ENCODE data around the gene UBL4B. TPM values are rescaled to one million over a fixed set of nuclear protein-coding genes. Genes with fewer than 3 reads are reported as not detected.

The UBL4B gene
- total RNA-seq, 1 experiment from 2014 or later = 0.07 TPM

DNA sequence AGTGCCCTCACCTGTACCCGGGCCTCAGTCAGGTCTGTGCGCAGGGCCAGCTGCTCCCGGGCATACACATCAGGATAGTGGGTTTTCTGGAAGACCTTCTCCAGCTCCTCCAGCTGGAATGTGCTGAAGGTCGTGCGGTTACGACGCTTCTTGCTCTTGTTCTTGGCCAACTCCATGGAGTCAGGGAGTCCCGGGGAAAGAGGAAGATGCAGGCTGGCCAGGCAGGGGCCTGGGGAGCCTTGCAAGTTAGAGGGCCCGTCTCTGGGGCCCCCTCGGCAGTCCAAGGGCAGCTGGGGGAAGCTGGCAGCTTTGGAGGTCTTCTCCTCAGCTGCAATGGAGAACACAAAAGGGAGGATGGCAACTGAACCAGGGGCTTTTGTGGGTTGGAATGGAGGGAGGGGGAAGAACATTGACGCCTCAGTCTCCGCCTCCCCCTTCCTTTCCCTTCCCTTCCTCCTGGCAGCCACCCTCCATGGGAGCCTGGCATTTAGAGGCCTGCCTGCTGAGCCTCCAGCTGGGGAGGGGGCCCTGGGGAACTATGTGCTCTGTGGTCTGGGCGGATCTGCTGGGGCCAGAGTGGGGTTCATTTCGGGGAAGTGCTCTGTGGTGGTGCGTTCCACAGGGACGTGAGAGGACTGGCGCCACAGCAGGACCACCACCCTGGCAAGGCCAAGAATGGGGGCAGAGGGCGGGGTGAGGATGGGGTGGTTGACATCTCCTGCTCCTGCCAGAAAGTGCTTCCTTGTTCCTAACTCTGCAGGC lies 47.5 kb upstream of the UBL4B start:
- no TSS peak for BruUV-seq (replicated peaks)
- no peaks in the 10 kb centered on the region for H4K20me1 ChIP-seq (ENCODE audit: low read length)

GRCh38 chr1:110065841-110066240 lies 46.4 kb upstream of the UBL4B start:
- intact Hi-C loops (cut with micrococcal nuclease) = no loop called here
- CTCF ChIA-PET = interaction anchor here (0.7 kb wide), 1 partner anchor 13 kb away, joined by 3 read pairs; no protein-coding TSS in a partner anchor
- no peaks in the 10 kb centered on the region for H3K27me3 ChIP-seq (ENCODE audit: low read length)
- TF ChIP-seq EZH2phosphoT487 (IDR thresholded peaks at IDR 0.05; ENCODE audit: borderline replicate concordance, low read length) (no peak), EZH2 (IDR thresholded peaks at IDR 0.05; ENCODE audit: low read length, unreplicated experiment) (no peak)
- TF ChIP-seq, protein P1, sequence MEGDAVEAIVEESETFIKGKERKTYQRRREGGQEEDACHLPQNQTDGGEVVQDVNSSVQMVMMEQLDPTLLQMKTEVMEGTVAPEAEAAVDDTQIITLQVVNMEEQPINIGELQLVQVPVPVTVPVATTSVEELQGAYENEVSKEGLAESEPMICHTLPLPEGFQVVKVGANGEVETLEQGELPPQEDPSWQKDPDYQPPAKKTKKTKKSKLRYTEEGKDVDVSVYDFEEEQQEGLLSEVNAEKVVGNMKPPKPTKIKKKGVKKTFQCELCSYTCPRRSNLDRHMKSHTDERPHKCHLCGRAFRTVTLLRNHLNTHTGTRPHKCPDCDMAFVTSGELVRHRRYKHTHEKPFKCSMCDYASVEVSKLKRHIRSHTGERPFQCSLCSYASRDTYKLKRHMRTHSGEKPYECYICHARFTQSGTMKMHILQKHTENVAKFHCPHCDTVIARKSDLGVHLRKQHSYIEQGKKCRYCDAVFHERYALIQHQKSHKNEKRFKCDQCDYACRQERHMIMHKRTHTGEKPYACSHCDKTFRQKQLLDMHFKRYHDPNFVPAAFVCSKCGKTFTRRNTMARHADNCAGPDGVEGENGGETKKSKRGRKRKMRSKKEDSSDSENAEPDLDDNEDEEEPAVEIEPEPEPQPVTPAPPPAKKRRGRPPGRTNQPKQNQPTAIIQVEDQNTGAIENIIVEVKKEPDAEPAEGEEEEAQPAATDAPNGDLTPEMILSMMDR (conservative IDR thresholded peaks at IDR 0.05; ENCODE audit: low read depth, low read length) = no peak
- no peak overlapping the region for H3K4me3 ChIP-seq (ENCODE audit: low read length)
- POLR2A ChIA-PET (ENCODE audit: unreplicated experiment) = no interaction called here
- H3K27ac ChIP-seq (ENCODE audit: low read length) = no peak overlapping the region
- H2AFZ ChIP-seq (ENCODE audit: low read length) = no peak overlapping the region
- H3K9me2 ChIP-seq (replicated peaks; ENCODE audit: low read length) = no peaks in the 10 kb centered on the region
- H3K4me2 ChIP-seq (ENCODE audit: low read length) = no peak overlapping the region
- DNase-seq (no peak), ATAC-seq (no peak)
- H4K20me1 ChIP-seq (ENCODE audit: low read length) = no peaks in the 10 kb centered on the region
- H3K9ac ChIP-seq (ENCODE audit: low read length) = no peak overlapping the region
- BruUV-seq (replicated peaks) = no TSS peak
- H3K79me2 ChIP-seq (ENCODE audit: low read length) = no peaks in the 10 kb centered on the region
- no peaks in the 10 kb centered on the region for H3K4me1 ChIP-seq (ENCODE audit: insufficient read depth, low read length)
- no peaks in the 10 kb centered on the region for H3F3A ChIP-seq (ENCODE audit: low read length, unreplicated experiment)
- H3K36me3 ChIP-seq (ENCODE audit: low read depth, low read length) = no peaks in the 10 kb centered on the region
- H3K9me3 ChIP-seq (ENCODE audit: low read length) = no peaks in the 10 kb centered on the region

More for the DNA sequence above, 47.5 kb upstream of the UBL4B start:
- Histone ChIP-seq H3K9ac (ENCODE audit: low read length) (no peak overlapping the region), H3K9me3 (ENCODE audit: low read length) (no peaks in the 10 kb centered on the region), H3K27ac (ENCODE audit: low read length) (no peak overlapping the region), H3K4me1 (ENCODE audit: insufficient read depth, low read length) (no peaks in the 10 kb centered on the region), H3K79me2 (ENCODE audit: low read length) (no peaks in the 10 kb centered on the region), H3K27me3 (ENCODE audit: low read length) (no peaks in the 10 kb centered on the region), H3K9me2 (replicated peaks; ENCODE audit: low read length) (no peaks in the 10 kb centered on the region), H3F3A (ENCODE audit: low read length, unreplicated experiment) (no peaks in the 10 kb centered on the region), H3K4me3 (ENCODE audit: low read length) (no peak overlapping the region), H3K4me2 (ENCODE audit: low read length) (no peak overlapping the region), H2AFZ (ENCODE audit: low read length) (no peak overlapping the region), H3K36me3 (ENCODE audit: low read depth, low read length) (peaks cover 3% of the 10 kb centered on the region; the same call in 1 of the 2 replicates)
- ChIA-PET POLR2A (ENCODE audit: unreplicated experiment) (no interaction called here), CTCF (no interaction called here)
- TF ChIP-seq, protein P1 (conservative IDR thresholded peaks at IDR 0.05; ENCODE audit: low read depth, low read length) = no peak
- no peak for TF ChIP-seq EZH2phosphoT487 (IDR thresholded peaks at IDR 0.05; ENCODE audit: borderline replicate concordance, low read length)
- TF ChIP-seq EZH2 (IDR thresholded peaks at IDR 0.05; ENCODE audit: low read length, unreplicated experiment) = no peak
- DNase-seq (no peak), ATAC-seq (no peak)
- intact Hi-C loops (cut with micrococcal nuclease) = no loop called here

DNA sequence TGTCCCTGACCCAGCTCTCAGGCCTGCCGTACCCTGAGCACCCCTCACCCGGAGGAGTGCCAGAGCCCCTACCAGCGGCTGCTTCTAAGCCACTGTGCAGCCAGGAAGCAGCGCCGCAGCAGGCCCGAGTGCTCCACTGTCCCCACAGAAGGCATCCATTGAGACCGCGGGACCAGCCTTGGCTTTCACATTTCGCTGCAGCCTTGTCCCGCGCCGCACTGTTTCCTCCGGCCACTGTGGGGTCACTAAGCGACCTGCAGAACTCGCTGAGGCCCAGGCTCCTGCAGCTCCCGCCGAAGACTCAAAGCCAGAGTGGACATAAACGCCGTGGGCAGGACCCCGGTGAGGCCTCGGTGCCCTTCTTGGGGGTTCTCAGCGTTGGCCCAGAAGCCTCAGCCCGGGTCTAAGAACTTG lies 44.8 kb upstream of the UBL4B start:
- H3K36me3 ChIP-seq (ENCODE audit: low read depth, low read length) = no peaks in the 10 kb centered on the region
- no peaks in the 10 kb centered on the region for H3K4me1 ChIP-seq (ENCODE audit: insufficient read depth, low read length)
- intact Hi-C loops (cut with micrococcal nuclease) = no loop called here
- POLR2A ChIA-PET (ENCODE audit: unreplicated experiment) = no interaction called here
- CTCF ChIA-PET = no interaction called here
- no peak overlapping the region for H3K4me2 ChIP-seq (ENCODE audit: low read length)
- H3K9me2 ChIP-seq (replicated peaks; ENCODE audit: low read length) = no peaks in the 10 kb centered on the region
- no peak overlapping the region for H3K27ac ChIP-seq (ENCODE audit: low read length)
- H3K79me2 ChIP-seq (ENCODE audit: low read length) = no peaks in the 10 kb centered on the region
- no peaks in the 10 kb centered on the region for H4K20me1 ChIP-seq (ENCODE audit: low read length)
- BruUV-seq (replicated peaks) = no TSS peak
- H2AFZ ChIP-seq (ENCODE audit: low read length) = no peak overlapping the region
- H3K4me3 ChIP-seq (ENCODE audit: low read length) = no peak overlapping the region
- ATAC-seq (no peak), DNase-seq (no peak)
- TF ChIP-seq EZH2phosphoT487 (IDR thresholded peaks at IDR 0.05; ENCODE audit: borderline replicate concordance, low read length) (no peak), EZH2 (IDR thresholded peaks at IDR 0.05; ENCODE audit: low read length, unreplicated experiment) (no peak)
- TF ChIP-seq, protein P1 (conservative IDR thresholded peaks at IDR 0.05; ENCODE audit: low read depth, low read length) = no peak
- no peaks in the 10 kb centered on the region for H3K27me3 ChIP-seq (ENCODE audit: low read length)
- H3K9ac ChIP-seq (ENCODE audit: low read length) = no peak overlapping the region
- no peaks in the 10 kb centered on the region for H3K9me3 ChIP-seq (ENCODE audit: low read length)
- no peaks in the 10 kb centered on the region for H3F3A ChIP-seq (ENCODE audit: low read length, unreplicated experiment)
